ENCODE measurements around the gene NSUN6. TPM values are rescaled to one million over a fixed set of nuclear protein-coding genes. Genes with fewer than 3 reads are reported as not detected.

Gene NSUN6
- total RNA-seq, 1 experiment from 2014 or later: 12.5 TPM

DNA sequence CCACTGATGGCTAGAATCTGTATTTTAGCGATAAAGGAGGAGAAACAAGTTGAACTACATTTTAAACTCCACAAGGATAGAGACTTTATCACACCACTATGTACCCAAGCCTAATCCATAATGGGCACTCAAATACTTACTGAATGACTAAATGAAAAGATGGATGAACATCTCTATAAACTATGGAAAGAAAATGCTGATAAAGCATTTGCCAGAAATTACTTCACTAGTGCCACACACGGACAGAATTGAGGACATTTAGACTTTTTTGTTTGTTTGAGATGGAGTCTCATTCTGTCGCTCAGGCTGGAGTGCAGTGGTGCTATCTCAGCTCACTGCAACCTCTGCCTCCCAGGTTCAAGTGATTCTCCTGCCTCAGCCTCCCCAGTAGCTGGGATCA lies 1.7 kb upstream of the NSUN6 start:
- no peaks in the 10 kb centered on the region for H3K36me3 ChIP-seq (ENCODE audit: control insufficient read depth in 1 of 2, insufficient read depth in 2 of 2, low read length in 2 of 2)
- H2AFZ ChIP-seq (ENCODE audit: low read depth, low read length, poor library complexity, severe bottlenecking): no peak overlapping the region
- DNase-seq (ENCODE audit: low read depth, low spot score) (no peak), ATAC-seq (no peak)
- POLR2A ChIA-PET: no interaction called here
- CTCF ChIA-PET: no interaction called here
- H3K9me2 ChIP-seq (ENCODE audit: insufficient read depth): no peaks in the 10 kb centered on the region
- TF ChIP-seq EGR1 (IDR thresholded peaks at IDR 0.05; ENCODE audit: low read depth) (no peak), POLR2AphosphoS5 (IDR thresholded peaks at IDR 0.05; ENCODE audit: low read depth, low read length) (no peak), CBX3 (IDR thresholded peaks at IDR 0.05; ENCODE audit: low read depth) (no peak), ZNF274 (IDR thresholded peaks at IDR 0.05; ENCODE audit: low read depth, low read length) (no peak), SRF (IDR thresholded peaks at IDR 0.05; ENCODE audit: low read depth) (no peak), ZFX (IDR thresholded peaks at IDR 0.05) (no peak)
- TF ChIP-seq, protein P1, sequence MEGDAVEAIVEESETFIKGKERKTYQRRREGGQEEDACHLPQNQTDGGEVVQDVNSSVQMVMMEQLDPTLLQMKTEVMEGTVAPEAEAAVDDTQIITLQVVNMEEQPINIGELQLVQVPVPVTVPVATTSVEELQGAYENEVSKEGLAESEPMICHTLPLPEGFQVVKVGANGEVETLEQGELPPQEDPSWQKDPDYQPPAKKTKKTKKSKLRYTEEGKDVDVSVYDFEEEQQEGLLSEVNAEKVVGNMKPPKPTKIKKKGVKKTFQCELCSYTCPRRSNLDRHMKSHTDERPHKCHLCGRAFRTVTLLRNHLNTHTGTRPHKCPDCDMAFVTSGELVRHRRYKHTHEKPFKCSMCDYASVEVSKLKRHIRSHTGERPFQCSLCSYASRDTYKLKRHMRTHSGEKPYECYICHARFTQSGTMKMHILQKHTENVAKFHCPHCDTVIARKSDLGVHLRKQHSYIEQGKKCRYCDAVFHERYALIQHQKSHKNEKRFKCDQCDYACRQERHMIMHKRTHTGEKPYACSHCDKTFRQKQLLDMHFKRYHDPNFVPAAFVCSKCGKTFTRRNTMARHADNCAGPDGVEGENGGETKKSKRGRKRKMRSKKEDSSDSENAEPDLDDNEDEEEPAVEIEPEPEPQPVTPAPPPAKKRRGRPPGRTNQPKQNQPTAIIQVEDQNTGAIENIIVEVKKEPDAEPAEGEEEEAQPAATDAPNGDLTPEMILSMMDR (IDR thresholded peaks at IDR 0.05 in 2 of 3, conservative IDR thresholded peaks at IDR 0.05 in 1 of 3; ENCODE audit: borderline replicate concordance in 1 of 3, insufficient read depth in 1 of 3, low read depth in 2 of 3, low read length in 2 of 3): no peak
- H3K4me2 ChIP-seq (ENCODE audit: low read length): no peak overlapping the region
- H3K9ac ChIP-seq (ENCODE audit: low read length): no peak overlapping the region
- H3K27ac ChIP-seq (ENCODE audit: low read depth, low read length): no peak overlapping the region
- intact Hi-C loops (cut with micrococcal nuclease): no loop called here
- H3K27me3 ChIP-seq (ENCODE audit: insufficient read depth, low read length): no peaks in the 10 kb centered on the region
- peaks cover 8 to 16% of the 10 kb centered on the region in 2 experiments; a peak in 3 of 4 replicates for H3K4me1 ChIP-seq (ENCODE audit: control insufficient read depth in 1 of 2, insufficient read depth in 2 of 2, low read length in 2 of 2)
- RAD21 ChIA-PET (ENCODE audit: low non-redundant PET in 1 of 2, low total read pairs in 2 of 2, uncharacterized antibody in 2 of 2, unreplicated experiment in 2 of 2): no interaction called here
- BruUV-seq (replicated peaks): no TSS peak
- H3K79me2 ChIP-seq (ENCODE audit: insufficient read depth, low read length): peaks cover 31% of the 10 kb centered on the region
- no peaks in the 10 kb centered on the region for H4K20me1 ChIP-seq (ENCODE audit: insufficient read depth)
- no peak overlapping the region for H3K4me3 ChIP-seq (replicated peaks in 1 of 2; ENCODE audit: low read depth in 1 of 2, low read length in 2 of 2)
- H3K9me3 ChIP-seq (ENCODE audit: control insufficient read depth in 1 of 2, insufficient read depth in 1 of 2, low read depth in 1 of 2, low read length in 2 of 2): no peaks in the 10 kb centered on the region

DNA sequence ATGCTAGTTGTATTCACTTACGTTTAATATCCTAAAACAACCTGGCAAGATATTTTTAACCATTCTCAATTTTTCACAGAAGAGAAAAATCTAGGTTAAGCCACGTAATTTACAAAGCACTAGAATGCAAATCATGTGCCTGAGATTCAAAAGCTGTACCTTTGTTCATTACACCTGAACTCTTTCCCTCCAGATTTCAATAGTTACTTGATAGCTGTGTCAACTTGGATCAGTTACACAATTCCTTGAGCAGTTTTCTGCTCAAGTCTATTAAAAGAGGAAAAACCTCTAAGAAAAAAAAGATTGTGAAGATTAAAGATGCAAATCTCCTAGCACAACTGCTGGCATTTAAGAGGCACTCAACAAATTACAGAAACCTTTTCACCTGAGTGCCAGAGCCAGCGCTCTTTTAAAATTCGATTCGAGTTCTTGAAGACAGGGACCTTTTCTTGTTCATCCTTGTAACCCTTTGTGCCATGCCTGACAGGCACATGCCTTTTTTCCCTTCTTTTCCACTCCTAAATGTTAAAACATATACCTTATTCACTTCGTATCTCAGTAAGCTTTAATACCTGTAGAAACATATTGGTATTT lies 886 bp downstream of the NSUN6 start:
- Histone ChIP-seq H3K27ac (ENCODE audit: low read depth, low read length) (no peak overlapping the region), H3K4me2 (ENCODE audit: low read length) (peak overlapping the region; percentile 86), H2AFZ (ENCODE audit: low read depth, low read length, poor library complexity, severe bottlenecking) (no peak overlapping the region), H3K27me3 (ENCODE audit: insufficient read depth, low read length) (no peaks in the 10 kb centered on the region), H3K79me2 (ENCODE audit: insufficient read depth, low read length) (peaks cover 31% of the 10 kb centered on the region), H3K9me2 (ENCODE audit: insufficient read depth) (no peaks in the 10 kb centered on the region), H3K36me3 (ENCODE audit: control insufficient read depth in 1 of 2, insufficient read depth in 2 of 2, low read length in 2 of 2) (peaks cover 0 to 4% of the 10 kb centered on the region in 2 experiments; a peak in 1 of 4 replicates), H3K4me3 (replicated peaks in 1 of 2; ENCODE audit: low read depth in 1 of 2, low read length in 2 of 2) (peak overlapping the region; percentile 83 to 97), H3K9ac (ENCODE audit: low read length) (peak overlapping the region; percentile 74), H4K20me1 (ENCODE audit: insufficient read depth) (no peaks in the 10 kb centered on the region), H3K9me3 (ENCODE audit: control insufficient read depth in 1 of 2, insufficient read depth in 1 of 2, low read depth in 1 of 2, low read length in 2 of 2) (no peaks in the 10 kb centered on the region), H3K4me1 (ENCODE audit: control insufficient read depth in 1 of 2, insufficient read depth in 2 of 2, low read length in 2 of 2) (peaks cover 5 to 12% of the 10 kb centered on the region in 2 experiments; a peak in 3 of 4 replicates)
- TF ChIP-seq RAD21 (IDR thresholded peaks at IDR 0.05; ENCODE audit: low read depth): no peak
- TF ChIP-seq, protein P2, sequence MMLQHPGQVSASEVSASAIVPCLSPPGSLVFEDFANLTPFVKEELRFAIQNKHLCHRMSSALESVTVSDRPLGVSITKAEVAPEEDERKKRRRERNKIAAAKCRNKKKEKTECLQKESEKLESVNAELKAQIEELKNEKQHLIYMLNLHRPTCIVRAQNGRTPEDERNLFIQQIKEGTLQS (IDR thresholded peaks at IDR 0.05): no peak
- TF ChIP-seq ELF1 (IDR thresholded peaks at IDR 0.05; ENCODE audit: borderline replicate concordance, low read depth): no peak
- CTCF ChIA-PET: no interaction called here
- intact Hi-C loops (cut with micrococcal nuclease): no loop called here
- POLR2A ChIA-PET: interaction anchor here (1.3 kb wide), 1 partner anchor 9 kb away, joined by 3 read pairs; the partner anchor contains the start of gene ARL5B
- DNase-seq (ENCODE audit: low read depth, low spot score) (no peak), ATAC-seq (no peak)
- RAD21 ChIA-PET (ENCODE audit: low non-redundant PET in 1 of 2, low total read pairs in 2 of 2, uncharacterized antibody in 2 of 2, unreplicated experiment in 2 of 2): no interaction called here
- no TSS peak for BruUV-seq (replicated peaks)
